T1000 (cell line): ENCODE results near the gene CCDC124.

Experiments
- DNase-seq: peaks from one replicate; lab custom pipeline; 2025; ENCODE audit warnings: mixed read lengths; lab: John Stamatoyannopoulos, UW

CCDC124 gene

DNA sequence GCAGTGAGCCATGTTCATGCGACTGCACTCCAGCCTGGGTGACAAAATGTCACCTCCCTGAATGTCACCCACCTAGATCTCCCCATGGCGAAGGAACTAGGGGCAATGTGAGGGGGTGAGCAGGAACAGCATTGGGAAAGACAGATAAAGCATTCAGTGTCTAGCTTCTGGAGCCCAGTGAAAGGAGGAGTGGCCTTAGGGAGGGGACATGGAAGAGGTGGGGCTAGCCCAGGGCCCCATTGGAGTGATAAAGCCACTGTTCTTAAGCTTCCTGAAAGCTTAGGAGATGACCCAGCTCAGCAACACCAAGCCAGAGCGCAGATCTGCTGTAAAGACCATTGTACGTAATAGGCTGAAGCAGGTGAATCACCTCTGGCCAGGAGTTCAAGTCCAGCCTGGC, 21.1 kb downstream of the CCDC124 start:
- DNase-seq, result no peak

DNA sequence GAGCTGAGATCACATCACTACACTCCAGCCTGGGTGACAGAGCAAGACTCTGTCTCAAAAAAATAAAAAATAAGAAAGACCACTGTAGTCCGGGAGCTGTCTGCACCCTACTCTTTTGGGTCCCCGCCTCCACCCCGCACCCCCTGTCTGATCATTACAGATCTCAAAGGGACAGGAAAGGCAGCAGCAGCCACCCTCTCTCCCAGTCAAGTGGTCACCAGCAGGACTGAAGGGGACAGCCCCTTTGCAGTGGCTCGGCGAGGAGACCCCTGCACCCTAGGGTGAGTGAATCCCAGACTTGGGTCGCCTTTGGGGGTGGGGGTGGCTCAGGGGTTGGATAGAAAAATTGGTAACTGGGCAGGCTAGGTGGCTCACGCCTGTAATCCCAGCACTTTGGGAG, 21.6 kb downstream of the CCDC124 start:
- DNase-seq, result no peak

DNA sequence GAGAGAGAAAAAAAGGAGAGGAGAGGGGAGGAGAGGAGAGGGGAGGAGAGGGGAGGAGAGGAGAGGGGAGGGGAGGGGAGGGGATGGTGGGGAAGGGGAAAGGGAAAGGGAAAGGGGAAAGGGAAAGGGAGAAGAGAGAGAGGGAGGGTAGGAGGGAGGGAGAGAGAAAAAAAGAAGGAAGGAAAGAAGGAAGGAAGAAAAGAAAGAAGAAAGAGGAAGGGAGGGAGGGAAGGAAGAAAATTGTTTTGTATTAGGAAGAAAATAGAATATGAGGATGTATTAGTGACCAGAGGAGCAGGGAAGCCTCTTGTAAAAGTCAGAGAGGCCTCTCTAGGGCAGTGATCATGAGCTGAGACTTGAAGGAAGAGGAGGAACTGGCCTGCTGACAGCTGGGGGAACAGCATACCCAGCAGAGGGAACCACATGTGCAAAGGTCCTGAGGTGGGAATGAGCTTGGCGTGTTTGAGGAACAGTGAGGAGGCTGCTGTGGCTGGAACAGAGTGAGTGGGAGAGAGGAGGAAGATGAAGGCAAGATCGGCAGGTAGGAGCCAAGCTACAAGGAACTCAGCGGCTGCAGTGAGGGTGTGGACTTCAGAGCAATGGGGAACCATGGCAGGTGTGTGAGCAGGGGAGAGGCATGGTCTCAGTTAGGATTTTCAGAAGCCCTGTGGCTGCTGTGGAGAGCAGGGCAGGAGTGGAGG, 24.5 kb downstream of the CCDC124 start:
- DNase-seq, result no peak

DNA sequence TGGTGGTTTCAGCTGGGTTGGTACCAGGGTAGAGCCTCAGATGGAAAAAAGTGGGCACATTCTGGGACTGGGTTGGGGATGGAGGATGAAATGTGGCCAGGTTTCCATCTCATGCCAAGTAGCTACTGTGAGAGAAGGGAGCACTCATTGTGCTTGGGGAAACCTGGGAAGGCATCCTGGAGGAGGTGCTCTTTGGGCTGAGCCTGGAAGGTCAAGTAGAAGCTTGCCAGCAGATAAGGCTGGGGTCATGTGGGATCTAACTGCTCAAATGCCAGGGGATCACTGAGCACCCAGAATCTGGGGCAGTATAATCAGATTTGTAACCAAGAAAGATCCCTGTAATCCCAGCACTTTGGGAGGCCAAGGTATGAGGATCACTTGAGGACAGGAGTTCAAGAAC, 25.1 kb downstream of the CCDC124 start:
- no peak for DNase-seq

DNA sequence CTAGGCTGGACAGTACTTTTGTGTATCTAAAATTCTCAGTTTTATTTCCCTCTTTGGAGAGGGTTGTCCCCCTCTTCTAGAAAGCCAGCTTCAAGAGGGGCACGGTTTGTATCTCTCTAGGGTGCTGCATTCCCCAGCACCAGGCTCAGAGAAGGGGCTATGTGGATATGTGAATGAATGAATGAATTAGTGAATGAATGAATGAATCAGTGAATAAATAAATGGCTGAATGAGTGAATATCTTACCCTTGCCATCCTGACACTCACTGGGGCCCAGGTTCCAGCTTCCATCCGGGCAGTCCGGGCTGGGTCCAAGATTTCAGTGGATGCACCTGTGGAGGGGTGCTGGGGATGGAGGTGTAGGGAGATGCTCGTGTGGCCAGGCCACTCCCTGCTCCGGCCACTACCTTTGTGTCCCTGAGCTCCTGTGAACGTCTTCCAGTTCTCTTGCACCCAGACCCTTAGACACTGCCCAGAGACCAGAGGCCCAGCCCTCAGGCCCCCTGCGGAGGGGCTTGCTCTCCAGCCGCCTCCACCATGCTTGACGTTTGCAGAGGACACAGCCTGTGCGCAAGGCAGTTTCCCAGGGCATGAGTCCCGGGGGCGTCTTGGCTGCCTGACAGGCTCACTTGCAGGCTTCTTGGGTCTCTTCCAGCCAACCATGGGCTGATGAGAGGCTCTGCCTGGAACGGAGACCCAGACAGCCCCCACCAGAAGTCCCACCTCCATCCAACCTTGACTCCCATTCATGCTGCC, 31.3 kb downstream of the CCDC124 start:
- DNase-seq, result no peak

DNA sequence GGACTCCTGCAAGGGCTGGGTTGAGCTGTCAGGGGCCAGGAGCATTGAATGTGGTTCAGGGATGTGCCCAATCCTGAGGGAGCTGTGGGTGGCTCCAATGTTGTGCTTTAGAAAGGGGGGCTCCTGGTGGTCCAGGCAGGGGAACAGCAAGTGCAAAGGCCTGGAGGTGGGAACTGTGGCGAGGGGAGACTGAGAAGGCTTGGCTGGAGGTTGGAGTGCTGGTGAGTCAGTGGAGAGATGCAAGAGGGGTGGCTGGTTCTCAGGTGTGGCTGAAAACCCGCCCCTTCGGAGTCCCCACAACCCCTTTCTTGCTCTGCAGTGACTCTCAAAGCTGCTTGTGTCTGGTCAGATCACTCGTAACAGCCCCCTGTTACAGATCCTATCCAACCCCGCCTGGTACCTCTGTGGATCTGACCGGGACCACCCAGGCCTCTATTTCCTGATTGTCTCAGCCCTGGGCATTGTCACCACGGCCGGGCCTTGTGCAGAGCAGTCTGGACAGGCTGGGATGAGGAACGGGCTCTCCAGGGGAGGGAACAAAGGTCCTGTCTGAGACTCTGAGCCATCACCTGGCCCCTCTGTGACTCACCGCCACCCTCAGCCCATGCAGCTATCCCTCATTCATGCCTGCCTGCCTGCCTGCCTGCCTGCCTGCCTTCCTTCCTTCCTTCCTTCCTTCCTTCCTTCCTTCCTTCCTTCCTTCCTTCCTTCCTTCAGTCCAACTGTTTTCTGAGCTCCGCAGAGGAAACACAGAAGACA, 32.7 kb downstream of the CCDC124 start:
- no peak for DNase-seq

DNA sequence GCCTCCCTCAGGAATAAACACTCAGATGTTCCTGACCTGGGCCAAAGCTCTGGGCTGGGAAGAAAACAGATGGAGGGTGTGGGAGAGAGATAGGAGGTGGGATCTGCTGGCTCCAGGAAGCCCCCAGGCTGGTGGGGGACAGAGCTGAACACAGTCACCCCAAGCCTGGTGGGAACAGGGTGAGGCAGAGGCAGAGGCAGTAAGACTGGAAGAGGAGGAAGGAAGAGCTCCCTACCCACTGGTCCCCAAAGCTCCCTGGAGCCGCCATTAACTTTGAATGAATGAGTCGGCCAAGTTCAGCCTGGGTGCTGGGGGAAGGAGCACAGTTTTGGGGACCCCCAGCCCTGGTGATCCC, 33.3 kb downstream of the CCDC124 start:
- no peak for DNase-seq

DNA sequence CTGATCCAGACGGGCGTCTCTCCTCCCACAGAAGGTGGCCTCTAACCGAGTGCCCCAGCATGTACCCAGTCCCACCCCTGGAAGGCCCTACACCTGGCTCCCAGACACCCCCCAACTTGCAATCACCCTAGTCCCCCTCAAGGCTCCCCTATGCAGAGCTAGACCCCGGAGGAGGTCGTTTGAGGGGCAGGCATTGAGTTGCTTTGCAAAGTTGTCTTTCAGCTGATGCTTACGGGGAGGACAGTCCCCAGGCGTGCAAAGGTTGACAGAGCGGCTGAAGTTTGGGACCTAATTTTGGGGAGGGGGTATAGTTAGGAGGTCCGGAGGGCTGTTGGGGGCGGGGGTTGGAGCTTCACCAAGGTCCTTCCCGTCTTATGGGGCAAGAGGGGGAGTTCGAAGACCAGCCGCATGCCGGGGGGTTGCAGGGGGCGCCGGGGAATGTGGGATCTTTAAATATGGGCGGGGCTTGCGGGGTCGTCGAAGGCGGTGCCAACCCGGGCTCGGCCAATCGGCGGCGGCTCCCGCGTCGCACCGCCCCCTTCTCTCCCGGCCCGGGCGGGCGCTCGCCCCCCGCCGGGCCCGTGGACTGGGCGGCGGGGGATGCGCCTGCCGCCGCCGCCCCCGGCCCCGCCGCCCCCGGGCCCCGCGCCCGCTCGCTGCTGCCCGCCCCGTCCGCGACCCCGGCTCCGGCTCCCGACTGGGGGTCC, 33.9 kb downstream of the CCDC124 start, which contains the start of gene KCNN1:
Gene KCNN1 (plus strand): TSS at position 558 of the 707 bp plus-strand sequence. CDS start 6,782 bp downstream, outside the sequence.
- no peak for DNase-seq

DNA sequence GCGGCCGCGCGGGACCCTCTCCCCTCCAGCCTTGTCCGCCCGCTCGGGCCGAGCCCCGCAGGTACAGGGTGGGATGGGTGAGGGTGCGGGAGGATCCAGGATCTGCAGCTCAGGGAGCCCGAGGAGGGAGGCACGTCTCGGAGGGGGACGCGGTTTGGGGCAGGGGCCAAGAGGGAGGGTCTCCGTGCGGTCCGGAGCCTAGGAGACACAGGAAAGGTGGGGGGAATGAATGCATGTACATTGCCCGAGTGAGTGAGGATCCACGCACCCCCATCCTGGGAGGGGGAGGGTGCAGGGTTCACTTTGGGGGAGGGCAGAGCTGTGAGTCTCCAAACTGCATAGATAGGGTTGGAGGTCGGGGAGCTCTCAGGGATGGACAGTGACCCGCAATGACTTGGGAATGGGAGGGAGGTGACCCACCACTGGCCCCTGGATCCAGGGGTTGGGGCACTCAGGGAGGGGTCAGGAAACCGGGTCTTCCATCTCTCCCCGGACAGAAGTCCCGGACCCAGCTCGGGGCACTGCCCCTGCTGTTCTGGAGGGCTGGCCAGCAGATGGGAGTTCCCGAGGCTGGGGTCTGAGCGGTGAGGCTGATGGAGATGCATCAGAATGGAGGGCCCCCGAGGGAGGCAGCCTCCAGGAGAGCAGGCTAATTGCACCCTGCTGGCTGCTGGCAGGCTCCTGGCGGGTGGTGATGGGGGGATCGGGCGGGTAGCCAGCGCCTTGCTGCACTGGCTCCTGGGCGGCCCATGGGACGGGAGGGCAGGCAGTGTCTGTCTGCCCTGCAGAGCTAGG, 34.6 kb downstream of the CCDC124 start:
- DNase-seq, result no peak

DNA sequence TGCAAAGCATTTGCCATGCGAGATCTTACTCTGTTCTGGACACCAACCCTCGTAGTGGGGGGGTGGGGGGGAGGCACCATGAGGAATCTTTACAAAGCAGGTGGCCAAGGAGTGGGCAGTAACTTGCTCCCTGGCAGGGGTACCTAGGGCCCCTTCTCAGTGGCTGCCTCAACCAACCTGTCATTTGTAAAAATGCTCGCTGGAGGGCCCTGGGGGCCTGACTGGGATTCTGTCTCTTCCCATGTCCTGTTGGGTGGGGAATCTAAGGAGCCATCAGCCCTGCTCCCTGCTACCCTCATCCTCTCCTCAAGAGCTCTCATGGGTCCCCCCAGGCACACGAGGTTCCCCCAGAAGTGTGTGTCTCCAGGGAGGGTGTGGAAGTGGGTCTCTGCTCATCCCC, 35.5 kb downstream of the CCDC124 start:
- DNase-seq, result no peak

DNA sequence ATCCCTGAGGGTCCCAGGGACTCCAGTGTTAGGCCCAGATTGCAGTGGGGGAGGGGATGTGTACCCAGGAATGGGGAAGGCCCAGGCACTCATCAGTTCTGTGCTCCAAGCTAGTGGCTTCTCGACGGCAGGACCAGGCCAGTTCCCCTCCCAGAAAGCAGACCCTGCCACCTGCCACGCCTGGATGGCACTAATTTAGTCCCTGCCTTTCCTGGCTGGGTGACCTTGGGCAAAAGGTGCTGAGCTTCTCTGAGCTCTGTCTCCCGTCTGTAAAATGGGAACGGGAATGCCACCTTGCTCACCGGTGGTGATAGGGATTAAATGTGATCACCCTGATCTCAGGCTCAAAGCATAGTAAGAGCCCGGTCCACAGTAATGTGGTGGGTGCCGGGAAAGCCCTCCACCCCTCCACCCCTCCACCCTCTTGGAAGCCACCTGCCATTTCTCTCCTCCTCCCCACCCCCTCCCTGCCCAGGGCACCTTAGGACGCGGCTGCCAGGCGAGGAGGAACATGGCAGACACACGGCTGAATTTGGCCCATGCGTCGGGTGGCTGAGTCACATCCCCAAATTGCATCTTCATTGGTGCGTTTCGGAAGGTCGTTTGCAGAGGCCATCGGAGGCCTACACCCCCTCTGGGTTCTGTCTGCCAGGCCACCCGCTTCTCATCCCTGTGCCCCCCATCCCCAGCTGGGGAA, 36.4 kb downstream of the CCDC124 start:
- no peak for DNase-seq

DNA sequence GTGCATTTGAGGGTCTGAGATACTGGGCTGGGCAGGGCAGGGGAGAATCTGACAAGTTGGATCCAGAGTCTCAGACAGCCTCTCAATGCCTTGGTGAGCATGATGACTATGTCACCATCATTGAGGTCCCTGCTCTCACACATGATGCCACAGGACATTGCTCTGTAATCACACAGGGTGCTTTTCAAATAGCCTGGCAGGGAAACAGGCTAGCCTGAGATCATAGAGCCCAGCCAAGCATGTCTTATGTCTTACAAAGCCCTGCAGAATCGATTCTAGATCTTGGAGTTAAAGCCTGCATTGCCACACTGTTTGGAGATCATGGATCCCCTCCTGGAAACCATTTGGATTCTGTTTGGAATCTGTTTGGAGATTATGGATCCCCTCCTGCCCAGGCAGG, 39.4 kb downstream of the CCDC124 start:
- no peak for DNase-seq

DNA sequence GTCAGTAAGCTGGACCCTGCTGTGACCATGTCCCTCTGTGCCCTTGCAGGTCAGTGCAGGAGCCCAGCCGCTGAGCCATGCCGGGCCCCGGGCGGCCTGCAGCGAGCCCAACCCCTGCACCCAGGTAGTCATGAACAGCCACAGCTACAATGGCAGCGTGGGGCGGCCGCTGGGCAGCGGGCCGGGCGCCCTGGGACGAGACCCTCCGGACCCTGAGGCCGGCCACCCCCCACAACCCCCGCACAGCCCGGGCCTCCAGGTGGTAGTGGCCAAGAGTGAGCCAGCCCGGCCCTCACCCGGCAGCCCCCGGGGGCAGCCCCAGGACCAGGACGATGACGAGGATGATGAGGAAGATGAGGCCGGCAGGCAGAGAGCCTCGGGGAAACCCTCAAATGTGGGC, 40.9 kb downstream of the CCDC124 start:
- no peak for DNase-seq

DNA sequence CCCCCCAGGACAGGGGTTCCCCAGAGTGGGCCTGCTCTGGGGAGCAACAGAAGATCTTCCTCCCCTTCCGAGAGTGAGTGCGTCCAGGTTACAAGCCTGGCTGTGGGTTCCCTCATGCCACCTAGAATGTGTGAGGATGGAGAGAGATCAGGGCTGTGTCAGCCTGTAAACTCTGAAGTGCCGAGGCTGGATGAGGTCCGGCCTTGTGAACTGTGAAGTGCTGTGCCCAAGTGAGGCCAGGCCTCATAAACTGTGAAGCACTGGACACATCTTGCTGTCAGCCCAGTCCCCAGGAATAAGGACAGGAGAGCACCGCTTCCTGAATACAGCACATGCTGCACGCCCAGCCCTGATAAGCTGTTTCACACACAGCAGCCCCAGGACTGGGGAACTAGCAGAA, 41.7 kb downstream of the CCDC124 start:
- no peak for DNase-seq

DNA sequence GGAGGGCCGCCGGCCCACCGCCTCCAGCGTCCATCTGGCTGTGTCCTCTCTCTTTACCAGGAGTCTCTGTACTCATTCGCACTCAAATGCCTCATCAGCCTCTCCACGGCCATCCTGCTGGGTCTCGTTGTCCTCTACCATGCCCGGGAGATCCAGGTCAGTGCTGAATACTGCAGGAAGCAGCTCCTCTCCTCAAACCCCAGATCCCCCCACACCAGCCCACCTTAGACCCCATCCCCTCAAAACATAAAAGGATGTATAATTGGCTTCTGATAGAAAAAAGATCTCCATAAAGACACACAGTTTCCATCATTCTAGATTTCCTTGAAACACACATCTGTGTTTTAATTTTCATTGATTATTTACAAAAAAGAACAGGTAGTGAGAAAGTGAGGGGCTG, 42.2 kb downstream of the CCDC124 start:
- DNase-seq, result no peak

DNA sequence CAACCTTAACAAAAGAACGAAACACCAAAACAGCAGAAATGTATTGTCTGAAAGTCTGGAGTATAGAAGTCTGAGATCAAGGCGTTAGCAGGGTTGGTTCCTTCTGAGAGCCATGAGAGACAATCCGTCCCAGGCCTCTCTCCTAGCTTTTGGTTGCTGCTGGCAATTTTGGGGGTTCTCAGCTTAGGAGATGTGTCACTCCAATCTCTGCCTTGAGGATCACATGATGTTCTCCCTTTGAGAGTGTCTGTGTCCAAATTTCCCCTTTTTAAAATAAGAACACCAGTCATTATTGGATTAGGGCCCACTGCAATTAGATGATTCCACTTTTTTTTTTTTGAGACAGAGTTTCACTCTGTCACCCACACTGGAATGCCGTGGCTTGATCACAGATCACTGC, 44.2 kb downstream of the CCDC124 start:
- DNase-seq, result no peak

DNA sequence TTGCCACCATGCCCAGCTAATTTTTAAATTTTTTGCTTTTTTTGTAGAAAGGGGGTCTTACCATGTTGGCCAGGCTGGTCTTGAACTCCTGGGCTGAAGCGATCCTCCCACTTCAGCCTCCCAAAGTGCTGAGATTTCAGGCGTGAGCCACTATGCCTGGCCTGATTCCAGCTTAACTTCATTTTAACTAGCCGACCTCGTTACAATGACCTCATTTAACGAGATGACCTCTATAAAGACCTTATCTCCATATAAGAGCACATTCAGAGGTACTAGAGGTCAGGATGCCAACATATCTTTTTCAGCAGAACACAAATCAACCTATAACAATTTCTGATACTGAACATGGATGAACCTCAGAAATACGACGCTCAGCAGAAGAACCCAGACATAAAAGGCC, 44.7 kb downstream of the CCDC124 start:
- no peak for DNase-seq

DNA sequence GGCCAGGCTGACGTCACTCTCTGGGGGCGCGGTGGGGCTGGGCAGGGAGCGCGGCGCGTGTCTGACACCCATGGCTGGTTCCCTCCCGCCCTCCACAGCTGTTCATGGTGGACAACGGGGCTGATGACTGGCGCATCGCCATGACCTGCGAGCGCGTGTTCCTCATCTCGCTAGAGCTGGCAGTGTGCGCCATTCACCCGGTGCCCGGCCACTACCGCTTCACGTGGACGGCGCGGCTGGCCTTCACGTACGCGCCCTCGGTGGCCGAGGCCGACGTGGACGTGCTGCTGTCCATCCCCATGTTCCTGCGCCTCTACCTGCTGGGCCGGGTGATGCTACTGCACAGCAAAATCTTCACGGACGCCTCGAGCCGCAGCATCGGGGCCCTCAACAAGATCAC, 48.8 kb downstream of the CCDC124 start:
- no peak for DNase-seq

DNA sequence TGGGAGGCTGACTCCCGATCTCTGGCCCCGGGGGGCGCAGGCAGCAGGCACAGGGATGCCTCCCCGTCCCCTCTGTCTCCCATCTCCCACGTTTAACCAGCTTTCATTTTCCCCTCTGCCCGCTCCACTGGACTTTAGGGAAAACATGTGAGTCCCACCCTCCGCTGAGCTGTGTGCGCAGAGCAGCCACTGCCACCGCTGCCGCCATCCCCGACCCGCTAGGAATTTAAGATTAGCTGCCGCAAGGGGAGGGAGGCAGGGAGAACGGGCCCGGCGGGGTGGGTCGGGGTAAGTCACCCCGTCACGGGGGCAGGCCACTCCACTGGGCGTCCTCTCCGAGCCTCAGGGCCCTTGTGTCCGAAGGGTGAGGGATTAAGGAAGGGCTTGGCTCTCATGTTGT, 49.6 kb downstream of the CCDC124 start:
- DNase-seq, result no peak

DNA sequence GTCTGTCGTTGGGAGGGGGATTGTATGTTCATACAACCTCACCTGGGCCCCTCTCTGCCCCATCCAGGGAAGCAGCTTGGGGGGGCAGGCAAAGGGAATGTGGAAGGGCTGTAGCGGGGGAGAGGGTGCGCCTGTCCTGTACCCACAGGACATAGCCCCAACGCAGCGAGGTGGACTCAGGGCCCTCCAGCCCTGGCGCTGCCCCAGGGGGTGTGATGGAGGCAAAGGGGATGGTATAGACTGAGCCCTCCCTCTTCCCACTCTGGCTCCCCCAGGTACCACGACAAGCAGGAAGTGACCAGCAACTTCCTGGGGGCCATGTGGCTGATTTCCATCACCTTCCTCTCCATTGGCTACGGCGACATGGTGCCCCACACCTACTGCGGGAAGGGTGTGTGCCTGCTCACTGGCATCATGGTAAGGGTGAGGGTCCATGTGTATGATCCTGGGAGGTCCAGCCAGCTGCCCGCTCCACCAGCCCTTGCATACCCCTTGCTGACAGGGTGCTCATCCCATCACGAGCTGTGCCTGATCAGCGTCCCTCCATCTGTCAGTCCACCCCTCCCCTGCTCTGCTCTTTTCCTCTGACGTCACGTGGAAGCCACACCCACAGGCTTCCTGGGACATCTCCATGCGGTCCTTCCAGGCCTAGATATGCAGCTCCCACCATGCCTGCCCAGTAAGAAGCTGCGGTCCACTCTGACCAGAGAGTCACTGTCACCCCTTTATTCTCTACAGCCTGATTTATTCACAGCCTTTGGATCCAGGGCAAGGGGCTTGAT, 52.4 kb downstream of the CCDC124 start:
- no peak for DNase-seq
